HG03469 (cell line): ENCODE results near the gene PYGO2.
A peak's percentile ranks its signal among the peaks of the same experiment; 100 is the strongest.

Experiments used
- ATAC-seq: cut with Tn5 transposase; IDR thresholded peaks from one replicate; pipeline ENCODE4 v1.9.1; 2021; ENCODE audit warnings: mild to moderate bottlenecking, moderate library complexity, moderate number of reproducible peaks; ENCODE audit not compliant: unreplicated experiment

Gene PYGO2

DNA sequence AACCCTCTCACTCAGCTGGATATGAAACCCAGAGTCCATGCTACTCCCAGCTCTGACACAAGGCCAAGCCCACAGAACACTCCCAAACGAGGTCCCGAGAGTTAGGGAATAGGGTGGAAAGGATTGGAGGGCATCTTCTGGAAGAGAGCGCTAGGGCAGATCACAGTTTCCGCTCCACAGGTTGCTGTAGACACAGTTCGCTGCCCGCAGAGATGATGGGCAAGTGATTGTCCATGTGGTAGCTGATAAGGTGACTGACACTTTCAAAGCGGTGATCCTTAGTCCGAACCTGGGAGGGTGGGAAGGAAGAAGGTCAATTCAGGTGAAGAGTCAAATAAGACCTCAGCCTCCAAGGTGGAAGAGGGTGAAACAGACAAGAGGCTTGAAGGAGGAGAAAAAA is 2.1 kb upstream of the PYGO2 start:
- ATAC-seq, result no peak

GRCh38 chr1:154962795-154963330 is 1.3 kb upstream of the PYGO2 start:
- no peak for ATAC-seq

DNA sequence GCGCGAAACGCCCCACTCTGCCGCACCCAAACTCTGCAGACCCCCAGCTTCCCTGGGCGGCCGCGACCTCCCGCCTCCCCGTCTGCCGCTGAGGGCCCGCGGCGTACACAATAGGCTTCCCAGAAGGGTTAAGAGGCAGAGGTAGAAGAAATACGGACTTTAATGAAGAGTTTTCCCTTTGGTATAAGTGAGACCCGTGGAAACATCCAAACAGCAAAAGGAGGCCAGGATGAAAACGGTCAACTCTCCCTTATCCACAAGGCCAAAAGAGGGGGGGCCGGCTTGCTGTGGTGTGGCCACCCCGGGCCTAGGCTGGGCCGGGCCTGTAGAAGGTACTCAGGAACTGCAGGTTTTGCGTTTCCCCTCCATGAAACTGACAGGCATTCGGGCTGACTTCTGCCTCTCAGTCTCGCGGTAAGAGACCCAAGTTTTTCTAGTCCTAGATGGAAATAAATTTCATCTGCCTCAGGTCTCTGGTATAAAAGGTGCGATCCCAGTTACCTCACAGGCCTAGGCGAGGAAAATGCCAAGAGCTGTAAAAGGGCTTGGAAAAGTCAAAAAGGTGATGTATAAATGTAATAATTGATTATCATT is 671 bp upstream of the PYGO2 start:
- peak; percentile 19 for ATAC-seq

DNA sequence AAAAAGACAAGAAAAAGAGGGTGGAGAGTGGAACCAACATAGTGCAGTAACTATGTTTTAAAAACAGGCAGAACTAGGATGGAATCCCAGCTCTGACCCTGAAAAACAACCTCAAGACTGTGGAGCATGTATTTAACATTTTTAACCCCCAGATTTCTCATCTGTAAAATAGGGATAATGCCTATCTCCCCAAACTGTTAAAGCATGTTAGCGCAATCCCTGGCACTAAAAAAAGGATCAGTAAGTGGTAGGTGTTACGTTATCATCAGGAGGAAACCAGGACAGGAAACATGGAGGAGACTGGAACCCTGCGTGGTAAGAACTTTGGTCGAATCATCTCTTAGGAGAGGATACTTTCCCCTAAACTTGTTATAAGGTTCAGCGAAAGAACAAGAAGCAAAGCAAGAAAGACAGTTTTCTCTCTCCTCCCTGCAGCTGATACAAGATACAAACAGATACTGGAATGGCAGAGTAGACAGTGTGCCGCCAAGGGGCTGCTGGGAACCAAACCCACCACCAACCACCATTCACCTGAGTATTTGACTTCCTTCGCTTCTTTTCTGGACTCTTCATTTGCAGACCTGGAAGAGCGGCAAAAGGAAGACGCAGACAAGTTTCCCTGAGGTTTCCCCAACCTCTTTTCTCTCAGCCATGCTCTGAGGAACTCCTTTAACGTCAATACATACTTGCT is 991 bp downstream of the PYGO2 start:
- ATAC-seq, result no peak

DNA sequence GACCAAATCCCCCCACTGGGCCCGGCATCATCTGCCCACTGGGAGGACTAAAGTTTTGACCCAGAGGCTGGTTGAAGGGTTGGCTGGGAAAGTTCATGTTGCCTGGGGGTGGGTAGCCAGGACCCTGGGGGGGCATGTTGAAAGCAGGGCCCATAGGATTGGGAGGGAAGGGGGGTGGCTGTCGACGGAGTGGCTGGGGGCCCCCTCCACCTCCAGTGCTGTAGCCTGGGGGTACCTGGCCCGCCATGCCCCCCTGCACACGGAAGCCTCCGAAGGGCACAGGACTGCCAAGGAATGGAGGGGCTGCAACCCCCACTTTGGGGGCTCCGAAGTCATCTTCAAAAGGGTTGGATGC is 2.2 kb downstream of the PYGO2 start:
- no peak for ATAC-seq

GRCh38 chr1:154958681-154959425 is 2.7 kb downstream of the PYGO2 start:
- no peak for ATAC-seq

GRCh38 chr1:154958036-154958435 is 3.5 kb downstream of the PYGO2 start:
- ATAC-seq, result no peak

GRCh38 chr1:154957091-154957657 is 4.4 kb downstream of the PYGO2 start:
- no peak for ATAC-seq

DNA sequence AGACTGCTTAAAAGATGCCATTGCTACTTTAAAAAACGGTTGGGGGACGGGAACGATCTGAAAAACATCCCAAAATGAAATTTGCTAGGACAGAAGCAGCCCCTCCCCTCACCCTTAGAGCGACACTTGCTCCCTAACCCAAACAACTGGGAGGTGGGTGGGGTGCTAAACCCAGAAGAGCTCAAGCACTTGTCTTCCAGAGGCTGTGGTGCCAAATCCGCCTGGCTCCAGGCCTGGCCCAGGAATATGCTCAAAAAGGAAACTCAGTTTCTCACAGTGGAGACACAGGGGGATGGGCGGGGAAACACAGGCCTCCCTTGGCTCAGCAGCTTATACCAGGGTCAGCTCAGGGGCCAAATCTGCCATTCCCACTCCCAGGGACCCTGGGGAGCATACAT is 5.0 kb downstream of the PYGO2 start:
- ATAC-seq, result no peak

- peak; percentile 35 for ATAC-seq
Observed at GRCh38 chr1:154955718-154956543, 5.7 kb downstream of the PYGO2 start, which contains the start of gene PBXIP1. Gene PBXIP1 (minus strand): TSS chr1:154956099. CDS start chr1:154953721, 2,378 bp downstream.

- ATAC-seq, result peak; percentile 30
Observed at GRCh38 chr1:154955039-154955717, 6.4 kb downstream of the PYGO2 start.

DNA sequence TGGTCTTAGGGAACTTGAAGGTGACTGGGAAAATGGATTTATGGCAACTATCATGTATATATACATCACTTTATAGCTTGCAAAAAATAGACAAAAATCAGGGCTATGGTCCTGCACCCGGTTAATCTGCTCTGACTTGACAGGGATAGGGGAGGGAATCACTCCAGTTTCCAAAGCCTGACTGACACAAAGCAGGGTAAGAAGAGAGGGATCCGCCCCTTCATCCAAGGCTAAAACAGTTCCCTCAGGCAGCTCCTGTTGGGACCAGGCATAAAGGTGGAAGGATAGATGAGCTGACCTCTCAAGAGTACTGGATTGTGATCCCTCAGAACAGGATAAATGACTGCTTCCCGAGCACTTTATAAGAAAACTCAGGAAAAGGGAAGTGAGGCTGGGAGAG is 7.0 kb downstream of the PYGO2 start:
- ATAC-seq, result no peak

DNA sequence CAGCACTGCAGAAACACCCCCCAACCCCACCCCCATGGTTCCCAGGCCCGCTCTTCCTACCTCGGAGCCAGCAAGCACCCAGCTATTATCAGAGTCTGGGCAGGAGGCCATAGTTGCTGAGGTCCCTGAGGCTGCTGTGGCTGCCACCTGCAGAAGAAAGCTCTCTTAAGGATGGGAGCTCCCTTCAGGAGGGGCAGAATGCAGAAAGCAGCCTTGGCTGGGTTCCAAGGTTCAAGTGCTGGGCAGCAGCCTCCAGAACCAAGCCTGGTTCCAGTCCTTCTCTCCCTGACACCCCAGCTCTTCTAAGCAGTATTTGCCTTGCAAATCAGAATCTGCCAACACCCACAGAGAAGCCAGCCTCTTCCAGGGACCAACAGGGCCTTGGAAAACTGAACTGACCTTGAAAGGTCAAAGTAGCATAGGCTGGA is 8.0 kb downstream of the PYGO2 start:
- ATAC-seq, result no peak

GRCh38 chr1:154952664-154953063 is 8.9 kb downstream of the PYGO2 start:
- no peak for ATAC-seq

GRCh38 chr1:154951901-154952657 is 9.5 kb downstream of the PYGO2 start:
- ATAC-seq, result no peak

DNA sequence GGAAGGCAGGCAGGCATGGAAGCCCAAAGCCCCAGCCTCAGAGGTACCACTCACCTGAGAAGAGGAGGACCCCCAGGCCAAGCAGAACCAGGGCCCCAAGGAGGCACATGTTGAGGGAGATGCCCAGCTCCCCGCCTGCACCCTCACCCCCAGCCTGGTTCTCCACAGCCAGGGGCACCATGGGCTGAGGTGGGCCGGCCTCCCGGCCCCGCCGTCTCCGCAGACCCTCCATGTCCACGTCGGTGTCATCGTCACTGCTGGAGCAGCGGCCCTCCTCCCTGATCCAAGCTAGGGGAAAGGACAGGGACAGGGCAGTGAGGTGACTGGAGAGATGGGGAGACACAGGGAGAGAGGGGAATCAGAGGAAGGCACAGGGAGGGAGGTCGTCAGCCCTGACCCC is 13.5 kb downstream of the PYGO2 start:
- no peak for ATAC-seq

GRCh38 chr1:154945962-154946850 is 15.4 kb downstream of the PYGO2 start:
- no peak for ATAC-seq
